MM.1S (cell line): ENCODE measurements around the gene MALSU1.

Experiments
- DNase-seq: peaks from one replicate; pipeline ENCODE4 v3.0.0-alpha.2; 2015
- H2AFZ ChIP-seq: fragments of 300-600 bp; sonication (generic); 2 replicates; pipeline ENCODE4 v1.6.0; 2016; ENCODE audit warnings: antibody characterized with exemption, low read length
- H3F3A ChIP-seq: fragments of 300-600 bp; sonication (generic); 2 replicates; pipeline ENCODE4 v1.6.1; 2016; ENCODE audit warnings: mild to moderate bottlenecking, antibody characterized with exemption, low read length, moderate library complexity, mixed read lengths; ENCODE audit not compliant: insufficient read depth
- H3K27ac ChIP-seq: fragments of 300-600 bp; sonication (generic); 2 replicates; pipeline ENCODE4 v1.5.1; 2016; ENCODE audit warnings: mild to moderate bottlenecking, low read length
- H3K27me3 ChIP-seq: fragments of 300-600 bp; sonication (generic); replicated peaks from 2 replicates; pipeline ENCODE4 v1.6.0; 2016; ENCODE audit warnings: low read length; ENCODE audit not compliant: insufficient read depth
- H3K36me3 ChIP-seq: fragments of 300-600 bp; sonication (generic); replicated peaks from 2 replicates; pipeline ENCODE4 v1.6.1; 2016; ENCODE audit warnings: mild to moderate bottlenecking, low read length, mixed read lengths; ENCODE audit not compliant: insufficient read depth
- H3K4me1 ChIP-seq: fragments of 300-600 bp; sonication (generic); 2 replicates; pipeline ENCODE4 v1.6.1; 2016; ENCODE audit warnings: low read length, mixed read lengths
- H3K4me2 ChIP-seq: fragments of 300-600 bp; sonication (generic); 2 replicates; pipeline ENCODE4 v1.6.0; 2016; ENCODE audit warnings: low read depth, low read length
- H3K4me3 ChIP-seq: fragments of 300-600 bp; sonication (generic); 2 replicates; pipeline ENCODE4 v1.5.1; 2016; ENCODE audit warnings: low read length, mixed read lengths
- H3K79me2 ChIP-seq: fragments of 300-600 bp; sonication (generic); 2 replicates; pipeline ENCODE4 v1.6.1; 2016; ENCODE audit warnings: mixed run types, low read length, mixed read lengths
- H3K9ac ChIP-seq: fragments of 300-600 bp; sonication (generic); 2 replicates; pipeline ENCODE4 v1.6.1; 2016; ENCODE audit warnings: low read length, mixed read lengths
- H3K9me2 ChIP-seq: fragments of 300-600 bp; sonication (generic); replicated peaks from 2 replicates; pipeline ENCODE4 v1.6.1; 2016; ENCODE audit warnings: mild to moderate bottlenecking, low read length, mixed read lengths; ENCODE audit not compliant: insufficient read depth
- H3K9me3 ChIP-seq: fragments of 300-600 bp; sonication (generic); replicated peaks from 2 replicates; pipeline ENCODE4 v1.6.1; 2016; ENCODE audit warnings: mild to moderate bottlenecking, low read length, mixed read lengths; ENCODE audit not compliant: insufficient read depth
- H4K20me1 ChIP-seq: fragments of 300-600 bp; sonication (generic); 2 replicates; pipeline ENCODE4 v1.6.1; 2016; ENCODE audit warnings: mild to moderate bottlenecking, low read length, moderate library complexity, mixed read lengths; ENCODE audit not compliant: insufficient read depth
- CTCF ChIP-seq: fragments of 300-600 bp; sonication (generic); IDR thresholded peaks from 2 replicates; pipeline ENCODE4 v1.5.1; 2016; ENCODE audit warnings: antibody characterized with exemption, low read length, mixed read lengths
- EZH2 ChIP-seq: fragments of 300-600 bp; sonication (generic); optimal IDR thresholded peaks from 2 replicates; pipeline ENCODE3; 2017; ENCODE audit warnings: low read depth, mild to moderate bottlenecking, antibody characterized with exemption, low read length, mixed read lengths
- EZH2phosphoT487 ChIP-seq: fragments of 300-600 bp; sonication (generic); IDR thresholded peaks from 2 replicates; pipeline ENCODE4 v1.6.1; 2018; ENCODE audit warnings: antibody characterized with exemption, low read length

MALSU1 gene

GRCh38 chr7:23341846-23342598, 42.9 kb downstream of the MALSU1 start:
- Histone ChIP-seq H3K27ac (no peak overlapping the region), H3K79me2 (no peaks in the 10 kb centered on the region), H3F3A (no peaks in the 10 kb centered on the region), H4K20me1 (no peaks in the 10 kb centered on the region), H3K9ac (no peak overlapping the region), H3K9me3 (no peaks in the 10 kb centered on the region), H3K4me1 (peaks cover 7% of the 10 kb centered on the region), H3K36me3 (no peaks in the 10 kb centered on the region), H3K4me2 (no peak overlapping the region), H3K9me2 (no peaks in the 10 kb centered on the region), H3K27me3 (no peaks in the 10 kb centered on the region), H2AFZ (no peak overlapping the region), H3K4me3 (no peak overlapping the region)
- no peak for DNase-seq
- no peak for TF ChIP-seq CTCF
- TF ChIP-seq EZH2phosphoT487 = no peak
- TF ChIP-seq EZH2 = no peak

- no peaks in the 10 kb centered on the region for H3K27me3 ChIP-seq
- no peaks in the 10 kb centered on the region for H3K79me2 ChIP-seq
- no peak overlapping the region for H3K4me2 ChIP-seq
- H3K4me3 ChIP-seq = no peak overlapping the region
- H3K36me3 ChIP-seq = no peaks in the 10 kb centered on the region
- DNase-seq = no peak
- no peaks in the 10 kb centered on the region for H4K20me1 ChIP-seq
- peaks cover 7% of the 10 kb centered on the region for H3K4me1 ChIP-seq
- H2AFZ ChIP-seq = no peak overlapping the region
- no peaks in the 10 kb centered on the region for H3K9me2 ChIP-seq
- H3K9me3 ChIP-seq = no peaks in the 10 kb centered on the region
- H3K9ac ChIP-seq = no peak overlapping the region
- H3K27ac ChIP-seq = no peak overlapping the region
- no peaks in the 10 kb centered on the region for H3F3A ChIP-seq
- TF ChIP-seq CTCF = no peak
- no peak for TF ChIP-seq EZH2phosphoT487
- no peak for TF ChIP-seq EZH2
These were observed 44.0 kb downstream of the MALSU1 start for GRCh38 chr7:23343102-23343501.

GRCh38 chr7:23343806-23344475, 44.8 kb downstream of the MALSU1 start:
- no peak overlapping the region for H3K4me3 ChIP-seq
- no peak for DNase-seq
- no peaks in the 10 kb centered on the region for H3K36me3 ChIP-seq
- H3K79me2 ChIP-seq = no peaks in the 10 kb centered on the region
- no peak overlapping the region for H3K4me2 ChIP-seq
- no peaks in the 10 kb centered on the region for H3F3A ChIP-seq
- H3K4me1 ChIP-seq = peaks cover 7% of the 10 kb centered on the region
- no peaks in the 10 kb centered on the region for H3K27me3 ChIP-seq
- no peak overlapping the region for H2AFZ ChIP-seq
- H3K9ac ChIP-seq = no peak overlapping the region
- no peaks in the 10 kb centered on the region for H3K9me2 ChIP-seq
- H3K27ac ChIP-seq = no peak overlapping the region
- H4K20me1 ChIP-seq = no peaks in the 10 kb centered on the region
- H3K9me3 ChIP-seq = no peaks in the 10 kb centered on the region
- TF ChIP-seq CTCF (no peak), EZH2 (no peak), EZH2phosphoT487 (no peak)
